Activated T-cell treated with anti-CD3 and anti-CD28 coated beads, Interleukin-2, amount 50 U/mL, for 1 hour (primary cell): Measurements from ENCODE around the gene RAB6A.

ENCODE experiments used
- DNase-seq: peaks from one replicate; pipeline ENCODE4 v3.0.0-alpha.2; 2020

Gene RAB6A

GRCh38 chr11:73652046-73652730 lies 108.7 kb downstream of the RAB6A start:
- no peak for DNase-seq

GRCh38 chr11:73651661-73652045 lies 109.2 kb downstream of the RAB6A start:
- no peak for DNase-seq

GRCh38 chr11:73651252-73651651 lies 109.6 kb downstream of the RAB6A start:
- DNase-seq, result no peak

GRCh38 chr11:73650400-73650799 lies 110.5 kb downstream of the RAB6A start:
- DNase-seq, result no peak

GRCh38 chr11:73649206-73649605 lies 111.7 kb downstream of the RAB6A start:
- no peak for DNase-seq

GRCh38 chr11:73648571-73649046 lies 112.3 kb downstream of the RAB6A start:
- no peak for DNase-seq

GRCh38 chr11:73648121-73648520 lies 112.8 kb downstream of the RAB6A start:
- no peak for DNase-seq

- peak; percentile 94 for DNase-seq
Measured at GRCh38 chr11:73647459-73648100, 113.3 kb downstream of the RAB6A start.

- no peak for DNase-seq
Measured at GRCh38 chr11:73645972-73646631, 114.8 kb downstream of the RAB6A start, which contains the start of gene PLEKHB1. PLEKHB1 (plus strand) TSS chr11:73646581; CDS start chr11:73646609, 28 bp downstream.

GRCh38 chr11:73645121-73645969 lies 115.5 kb downstream of the RAB6A start:
- DNase-seq, result no peak

GRCh38 chr11:73641668-73642067 lies 119.2 kb downstream of the RAB6A start:
- DNase-seq, result no peak

GRCh38 chr11:73640592-73640991 lies 120.3 kb downstream of the RAB6A start:
- no peak for DNase-seq

- no peak for DNase-seq
Measured at GRCh38 chr11:73637012-73637411, 123.9 kb downstream of the RAB6A start.

- DNase-seq, result no peak
Measured at GRCh38 chr11:73636249-73636648, 124.6 kb downstream of the RAB6A start.

GRCh38 chr11:73635721-73636120 lies 125.2 kb downstream of the RAB6A start:
- DNase-seq, result no peak

GRCh38 chr11:73633999-73634398 lies 126.9 kb downstream of the RAB6A start:
- DNase-seq, result no peak

- no peak for DNase-seq
Measured at GRCh38 chr11:73632996-73633395, 127.9 kb downstream of the RAB6A start.

- DNase-seq, result no peak
Measured at GRCh38 chr11:73629907-73630306, 131.0 kb downstream of the RAB6A start.

GRCh38 chr11:73625696-73626318 lies 135.1 kb downstream of the RAB6A start:
- peak; percentile 68 for DNase-seq
